Measurements from ENCODE around the gene AGBL4.

DNA sequence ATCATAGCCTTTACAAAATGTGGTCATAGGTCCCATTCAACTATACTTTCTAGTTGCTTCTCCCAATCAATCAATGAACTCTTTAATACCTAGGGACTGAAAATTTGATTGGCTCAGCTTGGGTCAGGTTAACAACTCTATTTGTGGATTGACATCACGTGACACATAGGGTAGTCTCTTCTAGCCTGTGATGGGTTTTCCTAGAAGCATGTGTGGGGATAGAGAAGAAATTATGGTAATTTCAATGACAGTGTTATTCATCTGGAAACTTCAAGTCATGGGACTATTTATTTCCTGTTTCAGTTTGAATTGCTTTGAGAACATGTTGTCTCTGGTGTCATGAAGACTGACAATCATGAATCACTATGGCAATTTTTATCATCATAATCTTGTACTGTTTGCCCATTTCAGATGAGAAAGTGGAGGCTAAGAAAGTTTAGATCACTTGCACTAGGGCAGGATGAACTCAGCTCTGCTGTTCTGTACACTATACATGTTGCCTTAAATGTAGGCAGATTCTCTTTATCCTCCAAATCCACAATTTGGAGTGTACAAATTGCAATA, 717.2 kb downstream of the AGBL4 start:
- TF ChIP-seq EP300 (IDR thresholded peaks at IDR 0.05; ENCODE audit: borderline replicate concordance) (no peak), TEAD4 (IDR thresholded peaks at IDR 0.05) (no peak), YY1 (IDR thresholded peaks at IDR 0.05; ENCODE audit: low read depth) (no peak), CREB1 (IDR thresholded peaks at IDR 0.05; ENCODE audit: low read depth) (no peak), CEBPB (IDR thresholded peaks at IDR 0.05) (no peak), RAD21 (IDR thresholded peaks at IDR 0.05; ENCODE audit: low read depth) (no peak), ZBTB7A (IDR thresholded peaks at IDR 0.05; ENCODE audit: low read depth) (no peak), NFIC (IDR thresholded peaks at IDR 0.05) (no peak), EGR1 (IDR thresholded peaks at IDR 0.05) (no peak), TAF1 (IDR thresholded peaks at IDR 0.05; ENCODE audit: low read depth) (no peak), FOXM1 (IDR thresholded peaks at IDR 0.05; ENCODE audit: borderline replicate concordance, low read depth) (no peak)
- TF ChIP-seq, protein P1, sequence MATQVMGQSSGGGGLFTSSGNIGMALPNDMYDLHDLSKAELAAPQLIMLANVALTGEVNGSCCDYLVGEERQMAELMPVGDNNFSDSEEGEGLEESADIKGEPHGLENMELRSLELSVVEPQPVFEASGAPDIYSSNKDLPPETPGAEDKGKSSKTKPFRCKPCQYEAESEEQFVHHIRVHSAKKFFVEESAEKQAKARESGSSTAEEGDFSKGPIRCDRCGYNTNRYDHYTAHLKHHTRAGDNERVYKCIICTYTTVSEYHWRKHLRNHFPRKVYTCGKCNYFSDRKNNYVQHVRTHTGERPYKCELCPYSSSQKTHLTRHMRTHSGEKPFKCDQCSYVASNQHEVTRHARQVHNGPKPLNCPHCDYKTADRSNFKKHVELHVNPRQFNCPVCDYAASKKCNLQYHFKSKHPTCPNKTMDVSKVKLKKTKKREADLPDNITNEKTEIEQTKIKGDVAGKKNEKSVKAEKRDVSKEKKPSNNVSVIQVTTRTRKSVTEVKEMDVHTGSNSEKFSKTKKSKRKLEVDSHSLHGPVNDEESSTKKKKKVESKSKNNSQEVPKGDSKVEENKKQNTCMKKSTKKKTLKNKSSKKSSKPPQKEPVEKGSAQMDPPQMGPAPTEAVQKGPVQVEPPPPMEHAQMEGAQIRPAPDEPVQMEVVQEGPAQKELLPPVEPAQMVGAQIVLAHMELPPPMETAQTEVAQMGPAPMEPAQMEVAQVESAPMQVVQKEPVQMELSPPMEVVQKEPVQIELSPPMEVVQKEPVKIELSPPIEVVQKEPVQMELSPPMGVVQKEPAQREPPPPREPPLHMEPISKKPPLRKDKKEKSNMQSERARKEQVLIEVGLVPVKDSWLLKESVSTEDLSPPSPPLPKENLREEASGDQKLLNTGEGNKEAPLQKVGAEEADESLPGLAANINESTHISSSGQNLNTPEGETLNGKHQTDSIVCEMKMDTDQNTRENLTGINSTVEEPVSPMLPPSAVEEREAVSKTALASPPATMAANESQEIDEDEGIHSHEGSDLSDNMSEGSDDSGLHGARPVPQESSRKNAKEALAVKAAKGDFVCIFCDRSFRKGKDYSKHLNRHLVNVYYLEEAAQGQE (IDR thresholded peaks at IDR 0.05; ENCODE audit: low read depth) = no peak
- TF ChIP-seq, protein P2, sequence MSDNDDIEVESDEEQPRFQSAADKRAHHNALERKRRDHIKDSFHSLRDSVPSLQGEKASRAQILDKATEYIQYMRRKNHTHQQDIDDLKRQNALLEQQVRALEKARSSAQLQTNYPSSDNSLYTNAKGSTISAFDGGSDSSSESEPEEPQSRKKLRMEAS (IDR thresholded peaks at IDR 0.05) = no peak

Measured in Ishikawa (cell line).